DND-41 (cell line): Measurements from ENCODE around the gene PACS1.
"Not testable (repeated sequence)": the region's sequence is repeated elsewhere in the genome, so short reads cannot be mapped to it uniquely, and the experiment has no call there.

Experiments
- ATAC-seq: fragments of 200-7000 bp; cut with Tn5 transposase; 3 replicates; pipeline ENCODE4 v1.9.1; 2021; ENCODE audit warnings: low read depth; ENCODE audit not compliant: insufficient read depth
- DNase-seq: peaks from one replicate; pipeline ENCODE4 v3.0.0-alpha.2; 2020
- H2AFZ ChIP-seq: 2 replicates; pipeline ENCODE4 v1.6.0; 2012; ENCODE audit warnings: low read depth, low read length
- H3K27ac ChIP-seq: 2 replicates; pipeline ENCODE4 v1.5.1; 2012; ENCODE audit warnings: low read length, inconsistent platforms
- H3K27me3 ChIP-seq: fragments of 200-600 bp; sonication (generic); 2 replicates; pipeline ENCODE4 v1.6.0; 2012; ENCODE audit warnings: low read length, mild to moderate bottlenecking, inconsistent platforms; ENCODE audit not compliant: insufficient read depth, poor library complexity
- H3K36me3 ChIP-seq: 2 replicates; pipeline ENCODE4 v1.5.1; 2012; ENCODE audit warnings: low read length, inconsistent platforms; ENCODE audit not compliant: insufficient read depth
- H3K4me1 ChIP-seq: 2 replicates; pipeline ENCODE4 v1.5.1; 2012; ENCODE audit warnings: mild to moderate bottlenecking, low read length; ENCODE audit not compliant: insufficient read depth
- H3K4me2 ChIP-seq: 2 replicates; pipeline ENCODE4 v1.6.0; 2012; ENCODE audit warnings: mild to moderate bottlenecking, moderate library complexity, low read length, inconsistent platforms; ENCODE audit not compliant: insufficient read depth
- H3K4me3 ChIP-seq, 2 experiments: fragments of 200-600 bp in 1 of 2; shearing (Covaris generic) in 1 of 2; 2 replicates each; pipeline ENCODE4 v1.5.1; 2012 to 2016; ENCODE audit warnings: inconsistent platforms in 2 of 2, low read length in 2 of 2, mild to moderate bottlenecking in 2 of 2, low read depth in 1 of 2, moderate library complexity in 1 of 2
- H3K79me2 ChIP-seq: 2 replicates; pipeline ENCODE4 v1.6.0; 2012; ENCODE audit warnings: low read length, inconsistent platforms; ENCODE audit not compliant: insufficient read depth
- H3K9ac ChIP-seq: 2 replicates; pipeline ENCODE4 v1.6.0; 2012; ENCODE audit warnings: low read depth, mild to moderate bottlenecking, inconsistent platforms, low read length, moderate library complexity
- H3K9me3 ChIP-seq: 2 replicates; pipeline ENCODE4 v1.5.1; 2012; ENCODE audit warnings: low read length, moderate library complexity, mild to moderate bottlenecking, inconsistent platforms; ENCODE audit not compliant: insufficient read depth, severe bottlenecking
- H4K20me1 ChIP-seq: 2 replicates; pipeline ENCODE4 v1.6.0; 2012; ENCODE audit warnings: low read length; ENCODE audit not compliant: insufficient read depth
- EZH2 ChIP-seq: IDR thresholded peaks from 3 replicates; pipeline ENCODE4 v1.6.1; 2012; ENCODE audit warnings: borderline replicate concordance, low read depth, mild to moderate bottlenecking, moderate library complexity, low read length, inconsistent platforms; ENCODE audit not compliant: severe bottlenecking
- TF ChIP-seq, protein P1 (sequence below): IDR thresholded peaks from 2 replicates; pipeline ENCODE4 v1.5.1; 2012; ENCODE audit warnings: borderline replicate concordance, low read length, moderate library complexity, mild to moderate bottlenecking; ENCODE audit not compliant: poor library complexity, severe bottlenecking; ENCODE audit errors: extremely low read depth

The PACS1 gene

DNA sequence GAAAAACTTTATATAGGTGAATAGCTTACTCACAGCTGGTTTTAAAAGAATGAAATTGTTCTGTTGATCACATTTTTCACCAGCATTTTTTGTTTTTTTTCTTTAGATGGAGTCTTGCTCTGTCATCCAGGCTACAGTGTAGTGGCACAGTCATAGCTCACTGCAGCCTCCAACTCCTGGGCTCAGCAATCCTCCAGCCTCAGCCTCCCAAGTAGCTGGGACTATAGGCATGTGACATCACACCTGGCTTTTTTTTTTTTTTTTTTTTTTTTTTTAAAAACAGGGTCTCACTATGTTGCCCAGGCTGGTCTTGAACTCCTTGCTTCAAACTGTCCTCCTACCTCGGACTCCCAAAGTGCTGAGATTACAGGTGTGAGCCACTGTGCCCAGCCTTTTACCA lies 3.6 kb downstream of the PACS1 start:
- Histone ChIP-seq H3K9ac (no peak overlapping the region), H4K20me1 (0 out of 2 replicates have a peak, but pooled peaks cover 5% of the 10 kb centered on the region), H3K4me2 (no peak overlapping the region), H2AFZ (no peak overlapping the region), H3K9me3 (no peaks in the 10 kb centered on the region), H3K36me3 (peaks cover 23% of the 10 kb centered on the region), H3K27ac (no peak overlapping the region), H3K79me2 (peaks cover 32% of the 10 kb centered on the region), H3K27me3 (no peaks in the 10 kb centered on the region), H3K4me3 (no peak overlapping the region), H3K4me1 (peaks cover 27% of the 10 kb centered on the region)
- no peak for ATAC-seq
- no peak for TF ChIP-seq EZH2
- TF ChIP-seq, protein P1, sequence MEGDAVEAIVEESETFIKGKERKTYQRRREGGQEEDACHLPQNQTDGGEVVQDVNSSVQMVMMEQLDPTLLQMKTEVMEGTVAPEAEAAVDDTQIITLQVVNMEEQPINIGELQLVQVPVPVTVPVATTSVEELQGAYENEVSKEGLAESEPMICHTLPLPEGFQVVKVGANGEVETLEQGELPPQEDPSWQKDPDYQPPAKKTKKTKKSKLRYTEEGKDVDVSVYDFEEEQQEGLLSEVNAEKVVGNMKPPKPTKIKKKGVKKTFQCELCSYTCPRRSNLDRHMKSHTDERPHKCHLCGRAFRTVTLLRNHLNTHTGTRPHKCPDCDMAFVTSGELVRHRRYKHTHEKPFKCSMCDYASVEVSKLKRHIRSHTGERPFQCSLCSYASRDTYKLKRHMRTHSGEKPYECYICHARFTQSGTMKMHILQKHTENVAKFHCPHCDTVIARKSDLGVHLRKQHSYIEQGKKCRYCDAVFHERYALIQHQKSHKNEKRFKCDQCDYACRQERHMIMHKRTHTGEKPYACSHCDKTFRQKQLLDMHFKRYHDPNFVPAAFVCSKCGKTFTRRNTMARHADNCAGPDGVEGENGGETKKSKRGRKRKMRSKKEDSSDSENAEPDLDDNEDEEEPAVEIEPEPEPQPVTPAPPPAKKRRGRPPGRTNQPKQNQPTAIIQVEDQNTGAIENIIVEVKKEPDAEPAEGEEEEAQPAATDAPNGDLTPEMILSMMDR = no peak
- DNase-seq = no peak

DNA sequence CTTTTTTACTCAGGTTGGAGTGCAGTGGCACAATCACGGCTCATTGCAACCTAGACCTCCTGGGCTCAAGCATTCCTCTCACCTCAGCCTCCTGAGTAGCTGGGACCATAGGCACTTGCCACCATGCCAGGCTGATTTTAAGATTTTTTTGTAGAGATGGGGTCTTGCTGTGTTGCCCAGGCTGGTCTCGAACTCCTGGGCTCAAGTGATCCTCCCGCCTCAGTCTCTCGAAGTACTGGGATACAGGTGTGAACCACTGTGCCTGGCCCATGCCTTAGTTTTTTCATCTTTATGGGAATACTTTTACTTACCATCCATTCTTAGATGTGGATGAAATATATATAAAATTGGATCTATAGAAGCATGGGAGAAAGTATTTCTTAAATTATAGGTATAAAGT lies 5.2 kb downstream of the PACS1 start:
- Histone ChIP-seq H3K4me1 (peaks cover 27% of the 10 kb centered on the region), H3K79me2 (peaks cover 41% of the 10 kb centered on the region)

DNA sequence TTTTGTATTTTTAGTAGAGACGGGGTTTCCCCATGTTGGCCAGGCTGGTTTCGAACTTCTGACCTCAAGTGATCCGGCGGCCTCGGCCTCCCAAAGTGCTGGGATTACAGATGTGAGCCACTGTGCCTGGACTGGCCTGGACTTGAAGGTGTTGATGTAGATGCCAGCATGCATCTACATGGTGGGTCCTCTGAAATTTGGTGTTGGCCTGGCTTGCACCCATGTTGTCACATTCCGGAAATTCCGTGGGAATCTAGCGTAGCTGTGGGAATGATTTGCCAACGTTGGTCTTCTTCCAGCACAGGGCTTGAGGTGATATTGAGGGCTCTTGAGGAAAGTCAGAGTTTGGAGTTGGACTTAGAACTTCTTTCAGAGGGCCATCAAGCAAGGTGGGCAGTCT lies 6.5 kb downstream of the PACS1 start:
- H2AFZ ChIP-seq = no peak overlapping the region
- peaks cover 14% of the 10 kb centered on the region; the same call in 1 of the 2 replicates for H3K36me3 ChIP-seq
- H3K27me3 ChIP-seq = no peaks in the 10 kb centered on the region
- no peaks in the 10 kb centered on the region for H3K9me3 ChIP-seq
- no peak overlapping the region for H3K4me3 ChIP-seq
- peaks cover 31% of the 10 kb centered on the region for H3K4me1 ChIP-seq
- H3K79me2 ChIP-seq = peaks cover 34% of the 10 kb centered on the region
- no peak for ATAC-seq
- H3K4me2 ChIP-seq = no peak overlapping the region
- no peaks in the 10 kb centered on the region; the same call in 1 of the 2 replicates for H4K20me1 ChIP-seq
- TF ChIP-seq EZH2 = no peak
- TF ChIP-seq, protein P1 = no peak
- no peak overlapping the region for H3K9ac ChIP-seq
- no peak for DNase-seq
- no peak overlapping the region for H3K27ac ChIP-seq

More for the DNA sequence above, 5.2 kb downstream of the PACS1 start:
- Histone ChIP-seq H4K20me1 (no peaks in the 10 kb centered on the region; the same call in 1 of the 2 replicates), H3K4me3 (no peak overlapping the region), H3K4me2 (no peak overlapping the region), H3K36me3 (peaks cover 14% of the 10 kb centered on the region; the same call in 1 of the 2 replicates), H3K9me3 (no peaks in the 10 kb centered on the region), H3K9ac (no peak overlapping the region), H3K27ac (no peak overlapping the region), H3K27me3 (no peaks in the 10 kb centered on the region), H2AFZ (no peak overlapping the region)
- DNase-seq (no peak), ATAC-seq (no peak)
- no peak for TF ChIP-seq EZH2
- TF ChIP-seq, protein P1 = no peak

DNA sequence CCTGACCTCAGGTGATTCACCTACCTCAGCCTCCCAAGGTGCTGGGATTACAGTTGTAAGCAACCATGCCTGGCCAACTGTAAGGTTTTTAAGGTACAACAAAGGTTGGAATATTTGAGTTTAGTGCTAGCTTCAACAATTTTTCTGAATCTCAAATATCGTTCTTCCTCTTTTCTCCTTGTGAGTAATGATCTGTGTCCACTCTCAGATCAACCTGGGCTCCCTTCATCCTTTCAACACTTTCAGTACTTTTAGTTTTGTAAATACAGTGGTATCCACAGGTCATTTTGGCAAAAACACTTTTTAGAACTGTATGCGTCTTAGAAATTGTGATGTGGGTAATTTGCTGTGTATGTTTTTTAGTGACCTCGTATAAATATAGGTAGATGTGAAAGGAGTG lies 7.9 kb downstream of the PACS1 start:
- H3K27ac ChIP-seq = no peak overlapping the region
- no peak overlapping the region for H3K9ac ChIP-seq
- peaks cover 28% of the 10 kb centered on the region for H3K4me1 ChIP-seq
- no peaks in the 10 kb centered on the region; the same call in 1 of the 2 replicates for H4K20me1 ChIP-seq
- H3K79me2 ChIP-seq = peaks cover 32% of the 10 kb centered on the region
- ATAC-seq (no peak), DNase-seq (no peak)
- no peak for TF ChIP-seq EZH2
- TF ChIP-seq, protein P1 = no peak
- H3K4me3 ChIP-seq = no peak overlapping the region
- H3K9me3 ChIP-seq = no peaks in the 10 kb centered on the region
- H3K36me3 ChIP-seq = peaks cover 8% of the 10 kb centered on the region; the same call in 1 of the 2 replicates
- H3K4me2 ChIP-seq = no peak overlapping the region
- H2AFZ ChIP-seq = no peak overlapping the region
- H3K27me3 ChIP-seq = no peaks in the 10 kb centered on the region

DNA sequence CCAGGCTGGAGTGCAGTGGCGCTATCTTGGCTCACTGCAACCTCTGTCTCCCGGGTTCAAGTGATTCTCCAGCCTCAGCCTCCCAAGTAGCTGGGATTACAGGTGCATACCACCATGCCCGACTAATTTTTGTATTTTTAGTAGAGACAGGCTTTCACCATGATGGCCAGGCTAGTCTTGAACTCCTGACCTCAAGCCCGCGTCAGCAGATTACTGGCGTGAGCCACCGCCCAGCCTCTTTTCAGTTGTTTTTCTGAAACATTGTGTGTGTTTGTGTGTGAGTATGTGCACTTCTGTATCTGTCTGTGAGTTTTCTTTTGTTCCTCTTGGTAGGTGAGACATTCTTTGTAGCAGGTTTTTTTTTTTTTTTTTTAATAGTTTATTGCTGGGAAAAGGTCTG lies 8.9 kb downstream of the PACS1 start:
- H3K4me2 ChIP-seq, H3K36me3 ChIP-seq, DNase-seq, H3K9me3 ChIP-seq, H3K4me3 ChIP-seq, H2AFZ ChIP-seq, H3K27ac ChIP-seq, ATAC-seq, H3K9ac ChIP-seq, H4K20me1 ChIP-seq, H3K27me3 ChIP-seq: not testable (repeated sequence)
- Histone ChIP-seq H3K4me1 (peaks cover 28% of the 10 kb centered on the region), H3K79me2 (peaks cover 38% of the 10 kb centered on the region)
